ENCODE measurements around the gene TEX35. TPM values are rescaled to one million over a fixed set of nuclear protein-coding genes. Genes with fewer than 3 reads are reported as not detected.
A peak's percentile ranks its signal among the peaks of the same experiment; 100 is the strongest.

TEX35 gene
- polyA plus RNA-seq, 1 donor (not counting 4 experiments of a cell fraction or from before 2014, with no cell fraction given), result 0.18 TPM

GRCh38 chr1:178506669-178507068 is 6.2 kb upstream of the TEX35 start:
- TF ChIP-seq EZH2 (IDR thresholded peaks at IDR 0.05; ENCODE audit: low read length) (no peak), CTCF (optimal IDR thresholded peaks at IDR 0.05 in 1 of 3, IDR thresholded peaks at IDR 0.05 in 1 of 3, conservative IDR thresholded peaks at IDR 0.05 in 1 of 3; ENCODE audit: extremely low read depth in 1 of 3, insufficient read depth in 2 of 3, low read length in 3 of 3) (no peak)
- no peak overlapping the region for H3K27ac ChIP-seq (ENCODE audit: control insufficient read depth, insufficient read depth, low read length)
- no peak overlapping the region for H2AFZ ChIP-seq (ENCODE audit: control insufficient read depth, low read length)
- H3K4me2 ChIP-seq (ENCODE audit: control insufficient read depth, extremely low read depth, insufficient read depth, low read depth, low read length), result no peak overlapping the region
- no peaks in the 10 kb centered on the region for H3K27me3 ChIP-seq (ENCODE audit: control insufficient read depth, extremely low read depth, insufficient read depth, low read length)
- H4K20me1 ChIP-seq (ENCODE audit: control insufficient read depth, extremely low read depth, insufficient read depth, low read length), result no peaks in the 10 kb centered on the region
- H3K9me1 ChIP-seq (ENCODE audit: control insufficient read depth, extremely low read depth, insufficient read depth, low read length), result peaks cover 3% of the 10 kb centered on the region
- no peak overlapping the region for H3K4me3 ChIP-seq (ENCODE audit: control insufficient read depth in 2 of 3, extremely low read depth in 1 of 3, insufficient read depth in 2 of 3, low read depth in 1 of 3, low read length in 3 of 3)
- H3K9me3 ChIP-seq (ENCODE audit: control insufficient read depth, low read depth, low read length), result no peaks in the 10 kb centered on the region
- dilution Hi-C loops (cut with MboI; ENCODE audit: extremely low pct_ligation_motif_present, low sequenced_read_pairs), result no loop called here
- FAIRE-seq, result no peak
- no peak overlapping the region for H3K9ac ChIP-seq (ENCODE audit: control insufficient read depth, extremely low read depth, insufficient read depth, low read length)
- no peaks in the 10 kb centered on the region for H3K36me3 ChIP-seq (ENCODE audit: control insufficient read depth in 2 of 2, extremely low read depth in 1 of 2, insufficient read depth in 2 of 2, low read length in 2 of 2)
- no peaks in the 10 kb centered on the region for H3K79me2 ChIP-seq (ENCODE audit: control insufficient read depth, insufficient read depth, low read length)
- no peak for DNase-seq (ENCODE audit: low read depth, low spot score)
- H3K4me1 ChIP-seq (ENCODE audit: control insufficient read depth, extremely low read depth, insufficient read depth, low read length), result peaks cover 11% of the 10 kb centered on the region

GRCh38 chr1:178509414-178510007 is 3.4 kb upstream of the TEX35 start:
- TF ChIP-seq EZH2 (IDR thresholded peaks at IDR 0.05; ENCODE audit: low read length) (no peak), CTCF (optimal IDR thresholded peaks at IDR 0.05 in 1 of 3, IDR thresholded peaks at IDR 0.05 in 1 of 3, conservative IDR thresholded peaks at IDR 0.05 in 1 of 3; ENCODE audit: extremely low read depth in 1 of 3, insufficient read depth in 2 of 3, low read length in 3 of 3) (no peak)
- DNase-seq (ENCODE audit: low read depth, low spot score), result no peak
- H3K4me2 ChIP-seq (ENCODE audit: control insufficient read depth, extremely low read depth, insufficient read depth, low read depth, low read length), result no peak overlapping the region
- H3K27ac ChIP-seq (ENCODE audit: control insufficient read depth, insufficient read depth, low read length), result no peak overlapping the region
- H3K9me1 ChIP-seq (ENCODE audit: control insufficient read depth, extremely low read depth, insufficient read depth, low read length), result peaks cover 3% of the 10 kb centered on the region
- no peak overlapping the region for H3K9ac ChIP-seq (ENCODE audit: control insufficient read depth, extremely low read depth, insufficient read depth, low read length)
- dilution Hi-C loops (cut with MboI; ENCODE audit: extremely low pct_ligation_motif_present, low sequenced_read_pairs), result no loop called here
- no peaks in the 10 kb centered on the region for H3K9me3 ChIP-seq (ENCODE audit: control insufficient read depth, low read depth, low read length)
- H4K20me1 ChIP-seq (ENCODE audit: control insufficient read depth, extremely low read depth, insufficient read depth, low read length), result no peaks in the 10 kb centered on the region
- peak overlapping the region; percentile 4 for H2AFZ ChIP-seq (ENCODE audit: control insufficient read depth, low read length)
- peaks cover 19% of the 10 kb centered on the region for H3K4me1 ChIP-seq (ENCODE audit: control insufficient read depth, extremely low read depth, insufficient read depth, low read length)
- H3K27me3 ChIP-seq (ENCODE audit: control insufficient read depth, extremely low read depth, insufficient read depth, low read length), result no peaks in the 10 kb centered on the region
- no peaks in the 10 kb centered on the region for H3K36me3 ChIP-seq (ENCODE audit: control insufficient read depth in 2 of 2, extremely low read depth in 1 of 2, insufficient read depth in 2 of 2, low read length in 2 of 2)
- FAIRE-seq, result no peak
- no peak overlapping the region for H3K4me3 ChIP-seq (ENCODE audit: control insufficient read depth in 2 of 3, extremely low read depth in 1 of 3, insufficient read depth in 2 of 3, low read depth in 1 of 3, low read length in 3 of 3)
- no peaks in the 10 kb centered on the region for H3K79me2 ChIP-seq (ENCODE audit: control insufficient read depth, insufficient read depth, low read length)
